ENCODE data around the gene RAD54L2. TPM values are rescaled to one million over a fixed set of nuclear protein-coding genes. Genes with fewer than 3 reads are reported as not detected.

Gene RAD54L2
- total RNA-seq, 4 donors from 2014 or later = 17.6 to 41.8 (median 18.3) TPM

DNA sequence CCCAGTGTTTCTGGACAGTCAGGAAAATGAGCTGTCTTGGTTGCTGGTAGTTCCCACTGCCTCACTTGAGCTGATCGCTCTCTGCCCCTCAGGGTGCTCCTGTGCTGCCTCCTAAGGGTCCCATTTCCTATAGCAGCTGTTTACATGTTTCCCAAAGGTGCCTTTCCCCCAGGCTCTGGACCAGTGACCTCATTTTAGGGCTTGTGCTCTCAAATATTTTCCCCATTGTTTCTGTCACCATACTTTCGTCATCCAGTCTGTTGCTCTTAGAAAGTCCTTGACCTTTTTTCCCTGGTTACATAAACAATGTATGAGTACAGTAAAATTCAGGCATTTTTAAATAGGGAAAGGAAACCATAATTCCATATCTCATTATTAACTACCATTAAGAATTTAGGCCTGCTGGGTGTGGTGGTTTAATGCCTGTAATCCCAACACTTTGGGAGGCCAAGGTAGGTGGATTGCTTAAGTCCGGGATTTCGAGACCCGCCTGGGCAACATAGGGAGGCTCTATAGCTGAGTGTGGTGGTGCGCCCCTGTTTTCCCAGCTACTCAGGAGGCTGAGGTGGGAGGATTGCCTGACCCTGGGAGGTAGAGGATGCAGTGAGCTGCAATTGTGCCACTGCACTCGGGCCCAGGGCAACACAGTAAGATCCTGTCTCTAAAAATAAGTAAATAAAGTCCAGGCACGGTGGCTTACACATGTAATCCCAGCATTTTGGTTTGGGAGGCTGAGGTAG is 11.7 kb downstream of the RAD54L2 start:
- TF ChIP-seq, protein P1, sequence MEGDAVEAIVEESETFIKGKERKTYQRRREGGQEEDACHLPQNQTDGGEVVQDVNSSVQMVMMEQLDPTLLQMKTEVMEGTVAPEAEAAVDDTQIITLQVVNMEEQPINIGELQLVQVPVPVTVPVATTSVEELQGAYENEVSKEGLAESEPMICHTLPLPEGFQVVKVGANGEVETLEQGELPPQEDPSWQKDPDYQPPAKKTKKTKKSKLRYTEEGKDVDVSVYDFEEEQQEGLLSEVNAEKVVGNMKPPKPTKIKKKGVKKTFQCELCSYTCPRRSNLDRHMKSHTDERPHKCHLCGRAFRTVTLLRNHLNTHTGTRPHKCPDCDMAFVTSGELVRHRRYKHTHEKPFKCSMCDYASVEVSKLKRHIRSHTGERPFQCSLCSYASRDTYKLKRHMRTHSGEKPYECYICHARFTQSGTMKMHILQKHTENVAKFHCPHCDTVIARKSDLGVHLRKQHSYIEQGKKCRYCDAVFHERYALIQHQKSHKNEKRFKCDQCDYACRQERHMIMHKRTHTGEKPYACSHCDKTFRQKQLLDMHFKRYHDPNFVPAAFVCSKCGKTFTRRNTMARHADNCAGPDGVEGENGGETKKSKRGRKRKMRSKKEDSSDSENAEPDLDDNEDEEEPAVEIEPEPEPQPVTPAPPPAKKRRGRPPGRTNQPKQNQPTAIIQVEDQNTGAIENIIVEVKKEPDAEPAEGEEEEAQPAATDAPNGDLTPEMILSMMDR (IDR thresholded peaks at IDR 0.05; ENCODE audit: low read depth) = no peak

DNA sequence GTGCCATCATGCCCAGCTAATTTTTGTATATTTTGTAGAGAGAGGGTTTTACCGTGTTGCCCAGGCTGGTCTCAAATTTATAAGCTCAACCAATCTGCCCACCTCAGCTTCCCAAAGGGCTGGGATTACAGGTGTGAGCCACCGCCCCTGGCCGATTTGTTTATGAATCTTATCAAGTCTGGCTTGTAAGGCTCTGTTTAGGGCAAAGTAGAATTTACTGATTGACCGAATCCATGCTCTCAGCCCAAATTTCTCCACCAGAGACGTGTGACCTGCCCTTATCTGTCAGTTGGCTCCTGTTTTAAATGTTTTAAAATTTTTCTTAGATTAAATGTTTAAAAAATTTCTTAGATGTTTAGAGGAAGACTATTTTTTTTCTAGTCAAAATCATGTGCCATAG is 19.5 kb downstream of the RAD54L2 start:
- TF ChIP-seq, protein P1 (IDR thresholded peaks at IDR 0.05; ENCODE audit: low read depth) = no peak

DNA sequence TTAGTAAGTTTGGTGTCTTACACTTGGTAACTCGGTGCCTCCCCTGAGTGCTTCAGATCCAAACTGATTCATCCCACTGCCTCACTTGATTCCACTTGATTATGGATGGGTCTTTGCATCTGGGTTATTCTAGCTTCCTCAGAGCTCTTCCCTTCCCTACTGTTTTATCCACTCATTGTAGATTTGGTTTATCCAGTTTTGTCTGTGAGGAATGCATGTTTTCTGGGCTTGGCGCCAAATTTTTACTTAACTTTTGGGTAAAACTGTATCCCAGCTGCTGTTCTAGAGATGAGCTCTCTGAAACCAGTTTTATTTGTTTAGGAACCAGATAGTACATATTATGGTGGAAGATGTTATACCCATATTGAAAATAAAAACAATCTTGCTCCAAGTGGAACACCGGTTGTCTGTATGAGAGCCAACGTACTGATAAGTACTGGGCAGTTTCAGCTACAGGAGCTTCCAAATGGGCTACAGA is 20.9 kb downstream of the RAD54L2 start:
- TF ChIP-seq, protein P1 (IDR thresholded peaks at IDR 0.05; ENCODE audit: low read depth) = no peak

DNA sequence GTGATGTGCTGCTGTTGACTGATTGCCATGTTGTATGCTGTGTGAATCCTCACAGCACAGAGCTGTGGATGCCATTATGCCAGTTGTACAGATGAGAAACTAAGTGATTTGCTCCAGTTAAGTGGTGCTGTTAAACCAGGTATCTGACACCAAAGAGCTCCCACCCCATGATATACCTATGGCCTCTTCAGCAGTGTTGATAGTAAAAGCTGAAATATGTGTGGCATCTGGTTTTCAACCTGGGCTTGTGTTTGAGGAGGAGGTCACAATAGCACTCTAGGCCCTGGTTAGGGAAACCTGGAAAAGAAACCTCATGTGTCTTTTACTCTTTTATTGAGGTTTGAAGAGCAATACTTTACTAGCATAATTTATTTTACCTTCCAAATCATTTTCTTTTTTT is 21.4 kb downstream of the RAD54L2 start:
- TF ChIP-seq, protein P1 (IDR thresholded peaks at IDR 0.05; ENCODE audit: low read depth) = no peak

DNA sequence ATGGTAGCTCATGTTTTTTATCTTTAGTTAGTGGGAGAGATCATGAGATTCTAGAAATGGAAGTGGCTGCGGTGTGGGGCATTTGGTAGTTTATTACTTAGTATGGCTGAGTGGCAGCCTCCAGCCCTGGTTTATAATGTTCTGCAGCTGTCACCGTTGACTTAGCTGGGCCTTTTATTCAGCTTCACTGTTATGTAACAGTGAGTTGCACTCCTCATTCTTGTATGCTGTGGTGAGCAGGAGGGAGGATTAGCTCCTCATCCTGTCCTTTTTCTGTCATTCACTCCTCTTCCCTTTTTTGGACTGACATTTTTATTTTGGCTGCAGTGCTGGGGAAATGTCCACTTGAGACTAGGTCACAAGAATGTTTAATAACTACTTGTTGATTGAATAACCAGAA is 29.5 kb downstream of the RAD54L2 start:
- TF ChIP-seq, protein P1 (IDR thresholded peaks at IDR 0.05; ENCODE audit: low read depth) = no peak

DNA sequence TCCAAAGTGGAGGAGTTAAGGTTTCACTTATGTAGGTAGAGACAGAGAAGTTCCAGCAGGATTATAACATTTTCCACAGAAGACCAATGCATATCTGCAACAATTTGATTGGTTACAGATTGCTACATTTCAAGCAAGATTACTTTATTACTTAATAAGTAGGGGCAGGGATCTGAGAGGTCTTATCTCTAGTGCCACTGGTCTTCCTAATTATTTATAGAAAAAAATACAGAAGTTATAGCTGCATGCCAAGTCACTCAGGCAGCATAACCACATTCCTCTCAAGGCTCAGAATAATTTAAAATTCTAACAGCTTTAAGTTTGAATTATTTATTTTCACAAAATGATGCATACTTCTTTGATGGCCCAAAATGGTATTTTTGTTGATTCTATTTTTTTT is 30.5 kb downstream of the RAD54L2 start:
- TF ChIP-seq, protein P1 (IDR thresholded peaks at IDR 0.05; ENCODE audit: low read depth) = no peak

DNA sequence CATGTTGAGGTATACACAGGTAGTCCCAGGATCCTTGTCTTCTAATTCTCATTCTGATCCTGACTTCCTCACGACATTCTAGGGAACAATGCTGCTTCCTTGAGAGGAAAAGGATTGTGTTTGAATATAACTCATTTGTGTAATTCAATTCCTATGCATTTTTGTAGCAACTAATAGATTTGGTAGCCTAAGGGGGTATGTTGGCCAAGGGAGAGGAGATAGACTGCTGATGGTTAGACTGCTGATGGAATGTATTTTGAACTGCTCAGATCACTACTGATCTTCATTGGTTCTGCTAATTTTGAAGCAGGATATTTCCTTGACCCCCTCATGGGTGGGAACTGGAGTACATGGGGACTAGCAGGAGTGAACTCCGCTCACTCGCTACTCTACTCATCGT is 39.7 kb downstream of the RAD54L2 start:
- TF ChIP-seq, protein P1 (IDR thresholded peaks at IDR 0.05; ENCODE audit: low read depth) = no peak
